Coronary artery (tissue), 2 donors: Measurements from ENCODE around the gene SAMD14.
A peak's percentile ranks its signal among the peaks of the same experiment; 100 is the strongest.

ENCODE experiments used
- DNase-seq: peaks from one replicate; pipeline ENCODE4 v3.0.0-alpha.2; 2017; ENCODE audit warnings: low spot score
- H3K27ac ChIP-seq, 2 donors: fragments of 200-600 bp; sonication (generic); one replicate each; pipeline ENCODE4 v1.5.1; 2016 to 2019
- H3K4me3 ChIP-seq: fragments of 200-600 bp; sonication (generic); 2 replicates; pipeline ENCODE4 v1.5.1; 2016; ENCODE audit warnings: mild to moderate bottlenecking, moderate library complexity
- CTCF ChIP-seq: fragments of 200-600 bp; sonication (generic); IDR thresholded peaks from one replicate; pipeline ENCODE4 v1.5.1; 2019; ENCODE audit warnings: antibody characterized with exemption

Gene SAMD14

GRCh38 chr17:50135316-50136095, 5.5 kb upstream of the SAMD14 start:
- no peak for DNase-seq
- Histone ChIP-seq H3K4me3 (no peak overlapping the region), H3K27ac (no peak overlapping the region)
- no peak for TF ChIP-seq CTCF

- DNase-seq = no peak
- Histone ChIP-seq H3K4me3 (no peak overlapping the region), H3K27ac (peak overlapping the region; percentile 73 to 89)
- TF ChIP-seq CTCF = no peak
These were observed 4.5 kb upstream of the SAMD14 start for GRCh38 chr17:50134206-50135110.

- Histone ChIP-seq H3K27ac (peak overlapping the region; percentile 73 to 89), H3K4me3 (no peak overlapping the region)
- DNase-seq = no peak
- TF ChIP-seq CTCF = no peak
These were observed 3.8 kb upstream of the SAMD14 start for GRCh38 chr17:50133769-50134099.

GRCh38 chr17:50133028-50133768, 3.2 kb upstream of the SAMD14 start:
- DNase-seq = peak; percentile 91
- H3K4me3 ChIP-seq = no peak overlapping the region
- TF ChIP-seq CTCF = no peak
- peak overlapping the region; percentile 73 to 89 for H3K27ac ChIP-seq

GRCh38 chr17:50132104-50132794, 2.3 kb upstream of the SAMD14 start:
- Histone ChIP-seq H3K27ac (peak overlapping the region; percentile 20 to 89), H3K4me3 (no peak overlapping the region)
- DNase-seq = no peak
- no peak for TF ChIP-seq CTCF

- no peak for DNase-seq
- TF ChIP-seq CTCF = no peak
- H3K4me3 ChIP-seq = peak overlapping the region; percentile 72
- no peak overlapping the region for H3K27ac ChIP-seq
These were observed 772 bp upstream of the SAMD14 start for GRCh38 chr17:50130559-50131305.
